ENCODE results near the gene FBXW12.

- no peak for TF ChIP-seq CTCF (IDR thresholded peaks at IDR 0.05)
- TF ChIP-seq POLR2AphosphoS5 (IDR thresholded peaks at IDR 0.05): no peak
Observed at GRCh38 chr3:48344867-48345507, 27.0 kb upstream of the FBXW12 start.

All from transverse colon (tissue), 4 donors.